ENCODE measurements around the gene C1QTNF5. TPM values are rescaled to one million over a fixed set of nuclear protein-coding genes. Genes with fewer than 3 reads are reported as not detected.

C1QTNF5 gene
- total and polyA plus RNA-seq, 3 experiments from 2014 or later, result not detected

DNA sequence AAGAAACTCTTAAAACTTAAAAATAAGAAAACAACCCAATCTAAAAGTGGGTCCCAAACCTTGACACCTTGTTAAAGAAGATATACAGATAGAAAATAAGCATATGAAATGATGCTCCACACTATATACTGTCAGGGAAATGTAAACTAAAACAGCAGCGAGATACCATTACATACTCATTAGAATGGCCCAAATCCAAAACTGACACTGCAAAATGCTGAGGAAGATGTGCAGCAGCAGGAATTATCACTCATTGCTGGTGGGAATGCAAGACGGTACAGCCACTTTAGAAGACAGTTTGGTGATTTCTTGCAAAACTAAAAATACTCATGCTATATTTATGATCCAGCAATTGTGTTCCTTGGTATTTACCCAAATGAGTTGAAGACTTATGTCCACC is 11.4 kb downstream of the C1QTNF5 start:
- Histone ChIP-seq H3K4me1 (ENCODE audit: insufficient read depth, low read length) (no peaks in the 10 kb centered on the region), H3K27ac (ENCODE audit: low read depth, low read length) (no peak overlapping the region), H3K9me3 (ENCODE audit: low read length) (no peaks in the 10 kb centered on the region), H3K27me3 (ENCODE audit: insufficient read depth, low read length, poor library complexity, severe bottlenecking) (no peaks in the 10 kb centered on the region), H3K36me3 (ENCODE audit: insufficient read depth, low read length) (no peaks in the 10 kb centered on the region), H3K4me3 (ENCODE audit: low read length) (no peak overlapping the region)
- ChIA-PET CTCF (no interaction called here), POLR2A (interaction anchor here (0.7 kb wide), 1 partner anchor 47 kb away, joined by 6 read pairs; no protein-coding TSS in a partner anchor)
- H3K27me3 Mint-ChIP-seq, result peaks cover 6 to 8% of the 10 kb centered on the region in 2 donors
- peaks cover 0 to 1% (median 0%) of the 10 kb centered on the region in 3 donors for H3K36me3 Mint-ChIP-seq
- H3K4me1 Mint-ChIP-seq, result peaks cover 9 to 15% (median 12%) of the 10 kb centered on the region in 3 donors
- no peak overlapping the region for H3K27ac Mint-ChIP-seq
- DNase-seq, result no peak
- no peak overlapping the region for H3K4me3 Mint-ChIP-seq
- H3K9me3 Mint-ChIP-seq, result no peaks in the 10 kb centered on the region

DNA sequence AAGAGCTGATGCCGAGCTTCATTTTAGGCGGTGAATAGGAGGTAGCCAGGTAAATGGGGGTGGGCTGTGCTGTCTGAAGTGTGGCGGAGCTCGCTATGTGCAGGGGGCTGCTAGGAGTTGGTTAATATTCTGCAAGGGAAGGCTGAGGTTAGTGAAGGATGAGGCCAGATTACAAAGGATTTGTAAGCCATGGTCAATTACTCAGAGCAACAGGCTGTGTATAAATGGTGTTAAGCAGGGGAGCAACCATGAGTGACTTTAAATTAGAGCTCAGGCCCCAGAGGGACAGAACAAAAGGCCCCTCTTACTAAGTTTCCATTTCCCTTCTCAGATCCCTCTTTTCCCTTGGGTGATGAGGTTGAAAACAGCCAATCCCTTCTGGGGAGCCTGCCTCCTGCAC is 16.5 kb downstream of the C1QTNF5 start:
- ChIA-PET POLR2A (interaction anchor here (1.0 kb wide), 1 partner anchor 119 kb away, joined by 3 read pairs; no protein-coding TSS in a partner anchor), CTCF (interaction anchor here (0.8 to 4.2 kb wide), 29 partner anchors 8 to 241 kb away, joined by 3 to 23 read pairs (median 3); partner anchors contain the start of genes C1QTNF5, CBL, NLRX1 and RNF26)
- Mint-ChIP-seq H3K27me3 (peaks cover 2 to 10% of the 10 kb centered on the region in 2 donors), H3K4me1 (peaks cover 4 to 20% (median 12%) of the 10 kb centered on the region in 3 donors), H3K4me3 (peak overlapping the region in 1 of 7 donors; percentile 26), H3K27ac (no peak overlapping the region), H3K36me3 (no peaks in the 10 kb centered on the region), H3K9me3 (no peaks in the 10 kb centered on the region)
- H3K4me1 ChIP-seq (ENCODE audit: insufficient read depth, low read length), result peaks cover 14% of the 10 kb centered on the region
- no peak overlapping the region for H3K27ac ChIP-seq (ENCODE audit: low read depth, low read length)
- H3K9me3 ChIP-seq (ENCODE audit: low read length), result no peaks in the 10 kb centered on the region
- DNase-seq, result no peak
- H3K27me3 ChIP-seq (ENCODE audit: insufficient read depth, low read length, poor library complexity, severe bottlenecking), result no peaks in the 10 kb centered on the region
- no peaks in the 10 kb centered on the region for H3K36me3 ChIP-seq (ENCODE audit: insufficient read depth, low read length)
- H3K4me3 ChIP-seq (ENCODE audit: low read length), result no peak overlapping the region

- CTCF ChIA-PET, result interaction anchor here (0.8 to 4.2 kb wide), 36 partner anchors 8 to 241 kb away, joined by 3 to 23 read pairs (median 3); partner anchors contain the start of genes C1QTNF5, CBL, RNF26 and USP2
- peak overlapping the region in 2 of 7 donors; percentile 51 to 52 for H3K4me3 Mint-ChIP-seq
- H3K27me3 Mint-ChIP-seq, result peaks cover 4 to 12% of the 10 kb centered on the region in 2 donors
- Histone ChIP-seq H3K27ac (ENCODE audit: low read depth, low read length) (no peak overlapping the region), H3K4me1 (ENCODE audit: insufficient read depth, low read length) (peaks cover 14% of the 10 kb centered on the region), H3K4me3 (ENCODE audit: low read length) (no peak overlapping the region), H3K27me3 (ENCODE audit: insufficient read depth, low read length, poor library complexity, severe bottlenecking) (no peaks in the 10 kb centered on the region), H3K9me3 (ENCODE audit: low read length) (no peaks in the 10 kb centered on the region), H3K36me3 (ENCODE audit: insufficient read depth, low read length) (no peaks in the 10 kb centered on the region)
- H3K36me3 Mint-ChIP-seq, result no peaks in the 10 kb centered on the region
- DNase-seq, result peak; percentile 56 to 83 (median 70)
- H3K27ac Mint-ChIP-seq, result peak overlapping the region in 2 of 8 donors; percentile 22 to 38
- peaks cover 9 to 26% (median 16%) of the 10 kb centered on the region in 3 donors for H3K4me1 Mint-ChIP-seq
- no peaks in the 10 kb centered on the region for H3K9me3 Mint-ChIP-seq
- POLR2A ChIA-PET, result interaction anchor here (1.0 kb wide), 1 partner anchor 118 kb away, joined by 3 read pairs; no protein-coding TSS in a partner anchor
Observed at GRCh38 chr11:119323532-119324033, 17.1 kb downstream of the C1QTNF5 start.

DNA sequence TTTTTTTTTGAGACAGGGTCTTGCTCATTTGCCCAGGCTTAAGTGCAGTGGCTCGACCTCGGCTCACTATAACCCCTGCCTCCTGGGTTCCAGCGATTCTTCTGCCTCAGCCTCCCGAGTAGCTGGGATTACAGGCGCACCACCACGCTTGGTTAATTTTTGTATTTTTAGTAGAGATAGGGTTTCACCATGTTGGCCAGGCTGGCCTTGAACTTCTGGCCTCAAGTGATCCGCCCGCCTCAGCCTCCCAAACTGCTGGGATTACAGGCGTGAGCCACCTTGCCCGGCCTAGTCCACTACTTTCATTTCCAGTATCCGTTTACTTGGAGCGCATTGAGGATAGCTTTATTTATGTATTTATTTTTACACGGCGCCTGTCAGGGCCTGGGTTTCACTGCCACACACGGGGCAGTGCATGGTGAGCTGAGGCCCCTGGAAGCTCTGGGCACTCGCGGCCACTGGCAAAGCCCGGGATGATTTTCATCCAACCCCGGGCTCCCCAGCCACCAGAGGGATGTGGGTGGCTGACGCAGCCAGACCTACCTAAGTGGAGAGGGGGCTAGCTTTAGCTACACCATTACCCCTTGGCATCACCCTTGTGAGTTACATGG is 17.7 kb downstream of the C1QTNF5 start:
- Histone ChIP-seq H3K36me3 (ENCODE audit: insufficient read depth, low read length) (no peaks in the 10 kb centered on the region), H3K4me1 (ENCODE audit: insufficient read depth, low read length) (peaks cover 14% of the 10 kb centered on the region), H3K27me3 (ENCODE audit: insufficient read depth, low read length, poor library complexity, severe bottlenecking) (no peaks in the 10 kb centered on the region), H3K9me3 (ENCODE audit: low read length) (no peaks in the 10 kb centered on the region), H3K4me3 (ENCODE audit: low read length) (no peak overlapping the region), H3K27ac (ENCODE audit: low read depth, low read length) (no peak overlapping the region)
- peak overlapping the region in 1 of 7 donors; percentile 51 for H3K4me3 Mint-ChIP-seq
- H3K27ac Mint-ChIP-seq, result no peak overlapping the region
- ChIA-PET POLR2A (no interaction called here), CTCF (interaction anchor here (0.8 to 4.2 kb wide), 33 partner anchors 9 to 240 kb away, joined by 3 to 23 read pairs (median 3); partner anchors contain the start of genes C1QTNF5, CBL, RNF26 and USP2)
- H3K27me3 Mint-ChIP-seq, result peaks cover 5 to 10% of the 10 kb centered on the region in 2 donors
- no peaks in the 10 kb centered on the region for H3K36me3 Mint-ChIP-seq
- DNase-seq, result no peak
- H3K4me1 Mint-ChIP-seq, result peaks cover 11 to 32% (median 18%) of the 10 kb centered on the region in 3 donors
- no peaks in the 10 kb centered on the region for H3K9me3 Mint-ChIP-seq

- Histone ChIP-seq H3K4me1 (ENCODE audit: insufficient read depth, low read length) (peaks cover 14% of the 10 kb centered on the region), H3K4me3 (ENCODE audit: low read length) (no peak overlapping the region), H3K9me3 (ENCODE audit: low read length) (no peaks in the 10 kb centered on the region), H3K36me3 (ENCODE audit: insufficient read depth, low read length) (no peaks in the 10 kb centered on the region), H3K27me3 (ENCODE audit: insufficient read depth, low read length, poor library complexity, severe bottlenecking) (peaks cover 3% of the 10 kb centered on the region), H3K27ac (ENCODE audit: low read depth, low read length) (no peak overlapping the region)
- Mint-ChIP-seq H3K9me3 (no peaks in the 10 kb centered on the region), H3K4me3 (peak overlapping the region in 2 of 7 donors; percentile 4 to 19), H3K27me3 (peaks cover 8 to 14% of the 10 kb centered on the region in 2 donors), H3K4me1 (peaks cover 11 to 34% (median 18%) of the 10 kb centered on the region in 3 donors), H3K27ac (peak overlapping the region in 1 of 8 donors; percentile 8), H3K36me3 (no peaks in the 10 kb centered on the region)
- ChIA-PET CTCF (interaction anchor here (0.5 to 4.2 kb wide), 16 partner anchors 10 to 202 kb away, joined by 3 to 23 read pairs (median 4); partner anchors contain the start of gene CBL), POLR2A (no interaction called here)
- no peak for DNase-seq
Observed at GRCh38 chr11:119322360-119322739, 18.3 kb downstream of the C1QTNF5 start.

- CTCF ChIA-PET, result interaction anchor here (0.7 to 4.2 kb wide), 15 partner anchors 10 to 219 kb away, joined by 3 to 23 read pairs (median 3); partner anchors contain the start of gene CBL
- no peaks in the 10 kb centered on the region for H3K36me3 Mint-ChIP-seq
Observed at GRCh38 chr11:119320776-119321524, 19.7 kb downstream of the C1QTNF5 start.

DNA sequence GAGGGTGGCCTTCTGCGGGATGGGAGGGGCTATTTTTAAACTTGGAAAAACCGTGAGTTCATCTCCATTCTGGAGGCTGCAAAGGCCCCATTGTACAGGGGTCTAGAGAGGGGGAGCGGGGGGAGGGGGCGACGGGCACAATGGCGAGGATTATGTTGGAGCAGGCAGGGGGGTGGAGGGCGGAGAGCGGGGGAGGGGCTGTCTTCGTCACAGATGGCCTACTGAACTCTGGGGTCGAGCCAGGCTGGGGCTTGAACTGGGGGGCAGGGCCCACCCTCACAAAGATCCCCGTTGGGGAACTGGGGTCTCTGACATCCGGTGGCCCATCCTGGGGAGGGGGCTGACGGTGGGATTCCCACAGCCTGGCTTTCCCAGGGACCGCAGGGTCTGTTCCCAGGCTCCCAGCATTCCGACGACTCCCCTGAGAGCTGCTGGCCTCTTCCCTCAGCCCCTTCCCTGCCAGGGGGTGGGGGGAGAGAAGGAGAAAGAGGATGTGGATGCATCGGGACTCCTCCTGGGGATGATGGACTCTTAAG is 20.4 kb downstream of the C1QTNF5 start:
- Mint-ChIP-seq H3K36me3 (no peaks in the 10 kb centered on the region), H3K9me3 (no peaks in the 10 kb centered on the region), H3K27me3 (peaks cover 13 to 24% of the 10 kb centered on the region in 2 donors), H3K27ac (peak overlapping the region in 3 of 8 donors; percentile 82 to 90 (median 86)), H3K4me1 (peaks cover 11 to 47% (median 26%) of the 10 kb centered on the region in 3 donors), H3K4me3 (peak overlapping the region in 5 of 7 donors; percentile 50 to 84 (median 74))
- POLR2A ChIA-PET, result interaction anchor here (0.7 to 1.3 kb wide), 2 partner anchors 114 to 236 kb away, joined by 5 read pairs; partner anchors contain the start of genes CBL and HMBS
- H3K27ac ChIP-seq (ENCODE audit: low read depth, low read length), result peak overlapping the region; percentile 78
- H3K4me1 ChIP-seq (ENCODE audit: insufficient read depth, low read length), result peaks cover 28% of the 10 kb centered on the region
- DNase-seq, result no peak
- no peaks in the 10 kb centered on the region for H3K36me3 ChIP-seq (ENCODE audit: insufficient read depth, low read length)
- peaks cover 12% of the 10 kb centered on the region for H3K27me3 ChIP-seq (ENCODE audit: insufficient read depth, low read length, poor library complexity, severe bottlenecking)
- CTCF ChIA-PET, result interaction anchor here (1.2 to 4.2 kb wide), 6 partner anchors 11 to 115 kb away, joined by 3 to 23 read pairs (median 4); partner anchors contain the start of gene CBL
- H3K9me3 ChIP-seq (ENCODE audit: low read length), result no peaks in the 10 kb centered on the region
- H3K4me3 ChIP-seq (ENCODE audit: low read length), result peak overlapping the region; percentile 74

More at GRCh38 chr11:119320776-119321524, 19.7 kb downstream of the C1QTNF5 start:
- peak overlapping the region; percentile 74 for H3K4me3 ChIP-seq (ENCODE audit: low read length)
- Mint-ChIP-seq H3K9me3 (no peaks in the 10 kb centered on the region), H3K4me3 (peak overlapping the region; percentile 81 to 95 (median 85)), H3K4me1 (peaks cover 11 to 41% (median 20%) of the 10 kb centered on the region in 3 donors), H3K27me3 (peaks cover 11 to 17% of the 10 kb centered on the region in 2 donors), H3K27ac (peak overlapping the region in 7 of 8 donors; percentile 32 to 87 (median 65))
- no peaks in the 10 kb centered on the region for H3K36me3 ChIP-seq (ENCODE audit: insufficient read depth, low read length)
- H3K27me3 ChIP-seq (ENCODE audit: insufficient read depth, low read length, poor library complexity, severe bottlenecking), result peaks cover 6% of the 10 kb centered on the region
- POLR2A ChIA-PET, result interaction anchor here (0.6 to 1.3 kb wide), 6 partner anchors 11 to 236 kb away, joined by 3 to 5 read pairs (median 3); partner anchors contain the start of genes CBL and HMBS
- peaks cover 22% of the 10 kb centered on the region for H3K4me1 ChIP-seq (ENCODE audit: insufficient read depth, low read length)
- H3K27ac ChIP-seq (ENCODE audit: low read depth, low read length), result peak overlapping the region; percentile 78
- DNase-seq, result peak in 4 of 5 donors; percentile 31 to 63 (median 43)
- H3K9me3 ChIP-seq (ENCODE audit: low read length), result no peaks in the 10 kb centered on the region

Data from CD8-positive, alpha-beta memory T cell (primary cell).